GM18951 (cell line): ENCODE results near the gene VAV1.
"Not testable (repeated sequence)": the region's sequence is repeated elsewhere in the genome, so short reads cannot be mapped to it uniquely, and the experiment has no call there.

Experiments
- POLR2A ChIP-seq: IDR thresholded peaks from 4 replicates; pipeline ENCODE4 v1.6.1; 2011; ENCODE audit warnings: mild to moderate bottlenecking; ENCODE audit not compliant: insufficient read length, insufficient read depth; ENCODE audit errors: extremely low read depth
- in situ Hi-C: fragments of 300-500 bp; cut with MboI; formaldehyde crosslinking; loops from one replicate; pipeline ENCODE4 v1.12.0; 2022; ENCODE audit warnings: low sequenced_read_pairs, mixed read lengths, inconsistent platforms; ENCODE audit not compliant: unreplicated experiment

The VAV1 gene

DNA sequence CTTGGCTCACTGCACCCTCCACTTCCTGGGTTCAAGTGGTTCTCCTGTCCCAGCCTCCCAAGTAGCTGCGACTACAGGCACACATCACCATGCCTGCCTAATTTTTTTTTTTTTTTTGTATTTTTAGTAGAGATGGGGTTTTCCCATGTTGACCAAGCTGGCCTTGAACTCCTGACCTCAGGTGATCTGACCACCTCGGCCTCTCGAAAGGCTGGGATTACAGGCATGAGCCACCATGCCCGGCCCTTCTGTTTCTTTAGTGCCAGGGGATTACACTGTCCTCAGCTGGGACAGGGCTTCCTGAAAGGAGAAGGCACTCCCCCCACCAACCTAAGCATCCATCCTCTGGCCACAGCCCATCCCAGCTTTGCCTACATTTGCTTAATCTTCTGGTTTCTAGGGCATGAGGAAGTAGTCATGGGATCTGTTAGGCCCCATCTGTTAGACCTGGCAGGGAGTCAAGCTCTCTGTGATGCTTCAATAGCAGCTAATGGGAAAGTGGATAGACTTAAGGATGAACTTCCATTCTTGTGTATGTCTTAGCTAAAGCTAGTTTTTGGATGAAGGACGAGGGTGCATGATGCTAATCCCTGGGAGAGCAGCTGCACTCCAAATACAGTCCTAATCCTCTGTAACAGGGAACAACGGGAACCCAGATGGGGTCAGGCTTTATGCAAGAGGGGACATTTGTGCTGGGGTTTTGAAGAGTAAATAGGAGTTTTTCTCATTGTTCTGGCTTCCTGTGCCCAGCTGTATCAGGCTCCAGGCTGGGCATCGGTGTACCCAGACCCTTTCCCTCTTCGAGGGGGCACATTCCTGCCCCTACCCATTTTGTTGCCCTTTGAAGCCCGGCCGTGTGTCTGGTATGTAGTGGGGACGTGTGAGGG lies 2.6 kb downstream of the VAV1 start:
- in situ Hi-C loops = no loop called here
- no peak for TF ChIP-seq POLR2A

DNA sequence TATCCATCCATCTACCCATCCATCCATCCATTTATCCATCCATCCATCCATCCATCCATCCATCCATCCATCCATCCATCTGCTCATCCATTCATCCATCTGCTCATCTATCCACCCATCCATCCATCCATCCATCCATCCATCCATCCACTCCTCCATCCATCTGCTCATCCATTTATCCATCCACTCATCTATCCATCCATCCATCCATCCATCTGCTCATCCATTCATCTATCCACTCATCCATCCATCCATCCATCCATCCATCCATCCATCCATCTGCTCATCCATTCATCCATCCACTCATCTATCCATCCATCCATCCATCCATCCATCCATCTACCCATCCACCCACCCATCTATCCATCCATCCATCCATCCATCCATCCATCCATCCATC lies 3.5 kb downstream of the VAV1 start:
- in situ Hi-C loops = not testable (repeated sequence)

DNA sequence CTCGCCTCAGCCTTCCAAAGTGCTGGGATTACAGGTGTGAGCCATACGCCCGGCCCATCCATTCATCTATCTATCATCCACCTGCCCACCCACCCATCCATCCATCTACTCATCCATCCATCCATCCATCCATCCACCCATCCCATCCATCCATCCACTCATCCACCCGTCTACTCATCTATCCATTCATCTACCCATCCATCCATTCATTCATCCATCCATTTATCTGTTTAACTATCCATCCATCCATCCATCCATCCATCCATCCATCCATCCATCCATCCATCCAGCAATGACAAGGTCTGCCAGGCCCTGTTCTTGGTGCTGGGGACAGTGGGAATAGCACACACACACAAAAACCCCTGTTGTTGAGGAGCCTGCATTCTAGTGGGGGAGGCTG lies 4.5 kb downstream of the VAV1 start:
- in situ Hi-C loops = no loop called here
- no peak for TF ChIP-seq POLR2A

DNA sequence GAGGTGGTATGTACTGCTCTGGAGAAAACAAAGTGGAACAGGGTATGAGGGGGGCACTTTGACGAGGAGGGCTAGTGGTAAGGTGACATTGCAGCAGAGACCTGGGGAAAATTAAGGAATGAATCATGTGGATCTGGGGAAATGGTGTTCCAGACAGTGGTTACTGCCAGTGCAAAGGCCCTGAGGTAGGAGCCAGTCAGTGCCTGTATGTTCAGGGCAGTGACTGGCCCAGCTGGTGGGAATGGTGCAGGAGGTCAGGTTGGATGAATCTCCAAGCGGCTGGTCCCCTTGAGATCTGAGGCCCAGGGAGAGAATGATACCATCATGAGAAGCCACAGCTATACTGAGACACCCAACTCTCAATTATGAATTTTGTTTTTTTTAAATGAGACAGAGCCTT lies 4.9 kb downstream of the VAV1 start:
- in situ Hi-C loops = no loop called here
- TF ChIP-seq POLR2A = no peak

DNA sequence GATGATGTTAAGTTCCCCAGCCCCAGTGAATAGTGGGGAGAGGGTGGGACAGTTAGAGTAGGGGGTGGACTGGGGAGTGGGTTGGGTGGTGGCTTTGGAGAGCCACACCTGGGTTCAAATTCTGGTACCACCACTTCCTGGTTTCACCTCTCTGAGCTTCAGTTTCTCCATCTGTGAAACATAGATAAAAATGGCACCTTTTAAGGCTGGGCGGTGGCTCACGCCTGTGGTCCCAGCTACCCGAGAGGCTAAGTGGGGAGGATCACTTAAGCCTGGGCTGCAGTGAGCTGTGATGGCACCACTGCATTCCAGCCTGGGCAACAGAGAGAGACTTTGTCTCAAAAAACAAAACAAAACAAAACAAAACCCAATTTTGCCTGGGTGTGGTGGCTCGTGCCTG lies 5.9 kb downstream of the VAV1 start:
- TF ChIP-seq POLR2A = no peak
- in situ Hi-C loops = no loop called here

DNA sequence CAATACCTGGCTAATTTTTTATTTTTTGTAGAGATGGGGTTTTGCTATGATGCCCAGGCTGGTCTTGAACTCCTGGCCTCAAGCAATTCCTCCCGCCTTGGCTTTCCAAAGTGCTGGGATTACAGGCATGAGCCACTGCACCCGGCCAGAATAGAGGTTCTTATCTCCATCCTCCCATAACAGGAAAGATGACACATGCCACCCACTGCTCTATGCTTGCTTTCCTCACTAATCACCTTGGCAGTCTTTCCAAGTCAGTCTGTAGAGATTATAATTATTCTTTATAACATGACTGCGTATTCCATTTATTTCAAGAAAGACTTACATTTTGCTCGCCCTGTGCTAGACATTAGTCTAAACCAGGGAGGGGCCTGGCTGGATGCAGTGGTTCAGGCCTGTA lies 6.7 kb downstream of the VAV1 start:
- no peak for TF ChIP-seq POLR2A
- in situ Hi-C loops = no loop called here

DNA sequence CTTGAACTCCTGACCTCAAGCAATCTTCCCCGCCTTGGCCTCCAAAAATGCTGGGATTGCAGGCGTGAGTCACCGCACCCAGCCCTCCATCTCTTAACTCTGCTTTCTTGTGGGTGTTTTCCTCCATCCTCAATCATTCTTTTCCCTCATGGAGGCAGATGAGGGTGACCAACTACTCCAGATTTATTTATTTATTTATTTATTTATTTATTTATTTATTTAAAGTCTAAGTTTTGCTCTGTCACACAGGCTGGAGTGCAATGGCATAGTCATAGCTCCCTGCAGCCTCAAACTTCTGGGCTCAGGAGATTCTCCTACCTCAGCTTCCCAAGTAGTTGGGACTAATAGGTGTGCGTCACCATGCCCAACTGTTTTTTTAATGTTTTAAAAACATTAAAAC lies 14.9 kb downstream of the VAV1 start:
- TF ChIP-seq POLR2A = no peak
- in situ Hi-C loops = no loop called here

DNA sequence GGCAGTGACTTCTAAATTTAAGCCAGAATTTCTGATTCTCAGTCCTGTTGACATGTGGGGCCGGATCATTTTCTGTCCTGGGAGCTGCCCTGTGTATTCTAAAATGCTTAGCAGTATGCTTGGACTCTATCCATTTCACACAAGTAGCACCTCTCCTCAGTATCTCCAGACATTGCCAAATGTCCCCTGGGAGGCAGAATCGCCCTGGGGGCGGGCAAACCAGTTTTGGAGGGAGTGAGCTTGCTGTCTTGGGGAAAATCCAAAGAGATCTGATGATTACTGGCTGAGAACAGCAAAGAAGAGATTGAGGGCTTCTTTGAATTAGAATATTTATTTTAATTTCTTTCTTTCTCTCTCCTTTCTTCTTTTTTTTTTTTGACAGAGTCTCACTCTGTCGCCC lies 16.4 kb downstream of the VAV1 start:
- TF ChIP-seq POLR2A = no peak
- in situ Hi-C loops = no loop called here

DNA sequence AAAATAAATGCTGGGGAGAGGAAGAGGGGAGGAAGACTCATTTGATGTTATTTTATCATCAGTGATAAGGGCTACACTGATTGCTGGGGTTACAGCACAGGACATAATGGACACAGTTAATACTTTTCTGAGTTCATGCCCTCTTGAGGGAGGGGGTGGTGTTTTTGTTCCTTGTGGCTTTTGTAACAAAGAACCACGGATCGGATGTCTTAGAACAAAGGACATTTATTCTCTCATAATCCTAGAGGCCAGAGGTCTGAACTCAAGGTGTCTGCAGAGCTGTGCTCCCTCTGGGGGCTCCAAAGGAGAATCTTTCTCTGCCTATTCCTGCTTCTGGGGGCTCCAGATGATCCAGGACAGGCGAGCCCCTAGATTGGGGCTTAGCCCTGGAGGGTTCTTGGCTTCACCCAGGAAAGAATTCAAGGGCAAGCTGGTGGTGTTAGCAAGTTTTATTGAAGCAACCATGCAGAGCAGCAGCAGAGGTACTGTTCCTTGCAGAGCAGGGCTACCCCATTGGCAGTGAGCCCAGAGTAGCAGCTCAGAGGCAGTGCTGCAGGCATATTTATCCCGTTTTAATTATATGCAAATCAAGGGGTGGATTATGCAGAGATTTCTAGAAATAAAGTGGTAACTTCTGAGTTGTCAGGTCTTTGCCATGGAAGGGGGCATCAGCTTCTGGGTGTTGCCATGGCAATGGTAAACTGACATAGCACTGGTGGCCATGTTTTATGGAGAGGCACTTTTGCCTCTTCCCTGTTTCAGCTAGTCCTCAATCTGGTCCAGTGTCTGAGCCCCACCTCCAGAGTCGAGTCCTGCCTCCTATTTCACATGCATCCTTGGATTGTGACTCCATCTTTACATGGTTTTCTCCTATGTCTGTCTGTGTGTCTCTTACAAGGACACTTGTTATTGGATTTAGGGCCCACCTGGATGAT lies 18.0 kb downstream of the VAV1 start:
- in situ Hi-C loops = no loop called here

DNA sequence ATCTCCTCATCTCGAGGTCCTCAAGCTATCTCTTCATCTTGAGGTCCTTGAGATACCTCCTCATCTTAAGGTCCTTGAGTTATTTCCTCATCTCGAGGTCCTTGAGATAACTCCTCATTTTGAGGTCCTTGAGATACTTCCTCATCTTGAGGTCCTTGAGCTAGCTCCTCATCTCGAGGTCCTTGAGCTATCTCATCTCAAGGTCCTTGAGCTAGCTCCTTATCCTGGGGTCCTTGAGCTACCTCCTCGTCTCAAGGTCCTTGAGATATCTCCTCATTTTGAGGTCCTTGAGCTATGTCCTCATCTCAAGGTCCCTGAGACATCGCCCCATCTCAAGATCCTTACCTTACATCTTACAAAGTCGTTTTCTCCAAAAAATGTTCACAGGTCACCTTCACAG lies 18.7 kb downstream of the VAV1 start:
- in situ Hi-C loops = no loop called here
- no peak for TF ChIP-seq POLR2A

More for the DNA sequence above, 18.0 kb downstream of the VAV1 start:
- no peak for TF ChIP-seq POLR2A

DNA sequence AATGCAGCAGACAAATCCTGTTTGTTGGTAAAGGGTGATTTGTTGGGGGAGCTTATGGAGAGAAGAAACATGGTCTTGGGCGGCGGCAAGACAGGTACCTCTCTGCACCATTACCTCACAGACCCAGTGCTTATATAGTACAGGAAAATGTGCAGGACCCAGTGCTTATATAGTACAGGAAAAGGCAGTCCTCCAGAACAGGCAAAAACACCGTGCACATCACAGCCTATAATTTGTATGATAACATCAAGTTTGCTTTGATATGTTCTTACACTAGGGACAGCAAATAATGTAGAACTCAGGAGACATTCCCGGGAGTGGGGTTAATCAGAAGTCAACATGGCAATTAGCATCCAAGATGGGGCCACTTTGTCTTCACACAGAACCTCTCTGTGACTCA lies 20.9 kb downstream of the VAV1 start:
- in situ Hi-C loops = no loop called here
- TF ChIP-seq POLR2A = no peak

DNA sequence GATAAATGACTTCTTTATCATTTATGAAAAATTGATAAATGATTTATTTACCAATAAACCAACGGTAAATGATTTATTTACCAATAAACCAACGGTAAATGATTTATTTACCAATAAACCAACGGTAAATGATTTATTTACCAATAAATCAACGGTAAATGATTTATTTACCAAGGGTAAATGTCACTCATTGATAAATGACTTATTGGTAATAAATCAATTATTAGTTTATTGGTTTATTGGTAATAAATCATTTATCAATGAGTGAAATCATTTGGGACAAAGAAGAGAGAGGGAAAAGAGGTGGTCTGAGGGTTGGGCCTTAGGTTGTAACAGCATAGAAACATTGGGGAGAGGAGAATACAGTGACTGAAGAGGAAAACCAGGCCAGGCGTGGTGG lies 21.5 kb downstream of the VAV1 start:
- in situ Hi-C loops = no loop called here
- TF ChIP-seq POLR2A = no peak

DNA sequence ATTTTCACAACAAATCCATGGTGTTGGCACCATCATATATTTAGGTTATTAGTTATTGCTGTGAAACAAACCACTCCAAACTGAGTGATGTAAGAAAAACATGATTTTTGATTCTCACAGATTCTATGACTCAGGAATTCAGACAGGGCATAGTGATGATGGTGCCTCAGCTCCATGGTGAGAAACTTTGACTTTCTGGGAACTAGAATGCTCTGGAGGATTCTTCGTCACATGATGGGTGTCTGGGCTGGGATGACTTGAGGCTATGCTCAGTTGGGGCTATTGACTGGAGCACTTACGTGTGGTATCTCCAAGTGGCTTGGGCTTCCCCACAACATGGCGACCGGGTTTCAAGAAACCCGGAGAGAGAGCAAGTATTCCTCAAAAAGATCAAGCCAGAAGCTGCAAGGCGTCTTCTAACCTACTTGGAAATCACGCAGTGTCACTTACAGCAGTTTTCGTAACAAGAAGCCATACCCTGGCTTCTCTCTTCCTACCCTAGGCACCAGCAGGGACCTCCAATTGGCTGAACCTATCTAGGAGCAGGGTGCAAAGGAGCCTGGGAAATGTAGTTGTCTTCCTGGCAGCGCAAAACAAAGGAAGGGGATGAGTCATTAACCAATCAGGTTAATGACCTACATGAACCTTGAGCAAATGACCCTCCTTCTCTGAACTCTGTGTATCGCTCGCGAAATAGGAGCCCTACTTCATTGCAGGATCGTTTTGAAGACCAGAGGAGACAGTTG lies 22.4 kb downstream of the VAV1 start:
- in situ Hi-C loops = no loop called here
- no peak for TF ChIP-seq POLR2A
